Stomach smooth muscle (tissue), 2 donors: ENCODE results near the gene AK3.
"Not testable (repeated sequence)": the region's sequence is repeated elsewhere in the genome, so short reads cannot be mapped to it uniquely, and the experiment has no call there.

Source experiments
- H3K27ac ChIP-seq: one replicate; pipeline ENCODE4 v1.7.0; 2013; ENCODE audit warnings: mild to moderate bottlenecking, low read length, inconsistent platforms
- H3K27me3 ChIP-seq, 2 donors: one replicate each; pipeline ENCODE4 v1.7.0; 2013; ENCODE audit warnings: low read length in 2 of 2; ENCODE audit not compliant: insufficient read depth in 2 of 2, control insufficient read depth in 1 of 2
- H3K36me3 ChIP-seq, 2 donors: one replicate each; pipeline ENCODE4 v1.7.0; 2013; ENCODE audit warnings: low read length in 2 of 2; ENCODE audit not compliant: control insufficient read depth in 2 of 2, insufficient read depth in 2 of 2
- H3K4me1 ChIP-seq: one replicate; pipeline ENCODE4 v1.7.0; 2013; ENCODE audit warnings: low read length; ENCODE audit not compliant: control insufficient read depth, insufficient read depth
- H3K4me3 ChIP-seq, 2 donors: one replicate each; pipeline ENCODE4 v1.7.0; 2013; ENCODE audit warnings: low read length in 2 of 2
- H3K9ac ChIP-seq, 2 donors: one replicate each; pipeline ENCODE4 v1.7.0; 2013; ENCODE audit warnings: low read length in 2 of 2, mild to moderate bottlenecking in 1 of 2
- H3K9me3 ChIP-seq, 2 donors: one replicate each; pipeline ENCODE4 v1.7.0; 2013; ENCODE audit warnings: low read length in 2 of 2; ENCODE audit not compliant: control insufficient read depth in 2 of 2
- donor health status: healthy.
- donor health status: Pancreatic carcinoma.

AK3 gene

DNA sequence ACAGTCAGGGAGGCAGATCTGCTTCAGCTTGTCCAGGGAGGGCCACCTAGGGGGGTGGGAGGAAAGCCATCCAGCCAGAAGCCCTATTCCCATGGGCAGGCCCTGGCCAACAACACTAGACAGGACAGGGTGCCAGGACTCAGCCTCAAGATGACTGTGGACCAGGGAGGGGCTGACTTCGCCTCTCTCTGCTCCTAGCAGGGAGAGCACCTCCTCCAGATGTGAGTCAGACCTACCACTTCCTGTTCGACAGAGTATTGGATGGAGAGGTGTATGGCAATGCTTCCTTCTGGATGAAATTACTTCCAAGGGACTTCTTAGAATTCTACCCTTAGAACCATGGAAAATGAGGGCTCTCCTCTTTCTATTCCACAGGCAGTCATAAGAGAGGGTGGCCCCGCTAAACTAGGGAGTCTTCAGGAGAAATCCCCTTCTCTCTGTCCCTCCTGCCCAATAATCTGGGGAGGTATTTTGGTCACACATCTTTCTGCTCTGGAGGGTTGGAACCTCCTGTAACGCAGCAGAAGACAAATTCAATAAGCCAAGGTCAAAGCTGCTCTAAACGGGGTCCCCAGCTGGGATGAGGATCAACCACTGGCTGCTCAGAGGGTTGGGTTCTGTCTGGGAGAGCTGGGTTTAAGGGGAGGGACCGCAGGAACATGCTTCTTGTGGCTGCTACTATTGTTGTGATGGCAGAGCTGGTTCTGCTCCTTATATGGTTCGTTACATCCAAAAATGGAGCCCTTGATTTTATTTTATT, 28.5 kb upstream of the AK3 start:
- Histone ChIP-seq H3K27ac (no peak overlapping the region), H3K4me3 (no peak overlapping the region), H3K9me3 (no peaks in the 10 kb centered on the region), H3K9ac (no peak overlapping the region), H3K4me1 (peaks cover 3% of the 10 kb centered on the region), H3K36me3 (no peaks in the 10 kb centered on the region), H3K27me3 (peaks cover 0 to 2% of the 10 kb centered on the region in 2 donors)

DNA sequence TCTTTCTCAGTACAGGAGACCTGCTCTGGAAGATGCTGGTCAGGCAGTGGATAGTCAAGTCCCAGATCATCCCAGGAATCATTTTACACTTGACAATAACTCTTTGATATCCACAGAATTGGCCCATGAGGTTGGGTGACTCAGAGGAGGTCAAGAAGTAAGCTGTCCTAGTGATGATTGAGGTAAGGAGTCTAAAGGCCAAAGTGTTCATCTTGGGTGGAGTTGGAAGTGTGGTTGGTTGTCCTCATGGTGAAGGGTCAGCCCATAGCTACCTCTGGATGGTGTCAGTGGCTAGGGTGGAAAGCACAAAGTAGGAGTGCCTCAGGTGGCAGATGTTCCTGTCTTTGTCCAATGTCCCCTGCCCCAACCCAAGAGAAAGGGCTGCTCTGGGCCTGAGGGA, 27.7 kb upstream of the AK3 start:
- H3K36me3 ChIP-seq, result no peaks in the 10 kb centered on the region
- H3K9ac ChIP-seq, result no peak overlapping the region
- H3K27me3 ChIP-seq, result peaks cover 0 to 2% of the 10 kb centered on the region in 2 donors

DNA sequence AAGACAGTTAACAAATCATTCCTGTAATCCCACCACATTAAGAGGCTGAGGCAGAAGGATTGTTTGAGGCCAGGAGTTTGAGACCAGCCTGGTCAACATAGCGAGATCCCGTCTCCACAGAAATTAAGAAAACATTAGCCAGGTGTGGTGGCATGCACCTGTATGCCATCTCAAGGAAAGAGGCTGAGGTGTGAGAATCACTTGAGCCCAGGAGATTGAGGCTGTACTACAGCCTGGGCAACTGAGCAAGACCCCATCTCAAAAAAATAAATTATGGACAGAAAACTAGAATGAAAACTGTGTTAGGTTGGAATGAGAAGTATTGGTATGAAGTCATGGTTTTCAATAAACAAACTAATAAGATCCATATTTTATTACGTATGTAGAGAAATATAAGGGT, 23.0 kb upstream of the AK3 start:
- Histone ChIP-seq H3K9ac (no peak overlapping the region), H3K36me3 (no peaks in the 10 kb centered on the region), H3K4me3 (no peak overlapping the region), H3K4me1 (peaks cover 10% of the 10 kb centered on the region), H3K27ac (no peak overlapping the region), H3K27me3 (peaks cover 0 to 2% of the 10 kb centered on the region in 2 donors), H3K9me3 (no peaks in the 10 kb centered on the region)

More for the DNA sequence above, 27.7 kb upstream of the AK3 start:
- no peak overlapping the region for H3K4me3 ChIP-seq
- H3K4me1 ChIP-seq, result peaks cover under 1% of the 10 kb centered on the region
- H3K9me3 ChIP-seq, result no peaks in the 10 kb centered on the region
- no peak overlapping the region for H3K27ac ChIP-seq

DNA sequence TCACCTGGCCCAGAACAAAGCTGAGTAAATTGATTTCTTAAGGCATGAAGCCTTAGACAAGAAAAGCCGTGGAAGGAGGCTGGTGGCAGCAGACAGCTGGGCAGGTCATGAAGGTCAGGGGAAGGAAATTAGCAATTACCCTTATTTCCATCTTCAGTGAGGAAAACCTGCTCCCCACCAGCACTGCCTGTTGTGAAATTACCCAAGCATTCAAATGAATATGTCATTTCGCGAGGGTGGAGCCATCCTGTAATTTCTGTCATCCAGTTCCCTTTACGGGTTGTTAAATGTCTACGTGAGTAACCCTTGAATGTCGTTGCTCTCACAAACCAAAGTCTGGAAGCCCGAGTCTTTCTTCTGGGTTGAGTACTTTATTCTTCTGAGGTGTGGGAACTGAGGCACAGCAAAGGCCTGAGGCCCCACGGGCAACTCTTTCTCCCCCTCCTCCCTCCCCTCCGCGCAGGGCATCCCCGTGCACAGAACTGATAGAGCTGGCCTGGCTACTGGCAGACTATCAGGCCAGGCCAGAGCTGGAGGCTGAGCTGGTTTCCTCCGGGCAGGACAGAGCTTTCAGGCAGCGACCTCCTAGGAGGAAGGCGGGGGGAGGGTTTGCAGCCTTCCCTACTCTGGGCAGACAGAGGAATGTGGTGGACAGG, 22.0 kb upstream of the AK3 start:
- Histone ChIP-seq H3K9me3 (no peaks in the 10 kb centered on the region), H3K4me3 (peak overlapping the region in 1 of 2 donors; percentile 41), H3K27me3 (no peaks in the 10 kb centered on the region), H3K9ac (no peak overlapping the region), H3K27ac (no peak overlapping the region), H3K36me3 (no peaks in the 10 kb centered on the region), H3K4me1 (peaks cover 10% of the 10 kb centered on the region)

DNA sequence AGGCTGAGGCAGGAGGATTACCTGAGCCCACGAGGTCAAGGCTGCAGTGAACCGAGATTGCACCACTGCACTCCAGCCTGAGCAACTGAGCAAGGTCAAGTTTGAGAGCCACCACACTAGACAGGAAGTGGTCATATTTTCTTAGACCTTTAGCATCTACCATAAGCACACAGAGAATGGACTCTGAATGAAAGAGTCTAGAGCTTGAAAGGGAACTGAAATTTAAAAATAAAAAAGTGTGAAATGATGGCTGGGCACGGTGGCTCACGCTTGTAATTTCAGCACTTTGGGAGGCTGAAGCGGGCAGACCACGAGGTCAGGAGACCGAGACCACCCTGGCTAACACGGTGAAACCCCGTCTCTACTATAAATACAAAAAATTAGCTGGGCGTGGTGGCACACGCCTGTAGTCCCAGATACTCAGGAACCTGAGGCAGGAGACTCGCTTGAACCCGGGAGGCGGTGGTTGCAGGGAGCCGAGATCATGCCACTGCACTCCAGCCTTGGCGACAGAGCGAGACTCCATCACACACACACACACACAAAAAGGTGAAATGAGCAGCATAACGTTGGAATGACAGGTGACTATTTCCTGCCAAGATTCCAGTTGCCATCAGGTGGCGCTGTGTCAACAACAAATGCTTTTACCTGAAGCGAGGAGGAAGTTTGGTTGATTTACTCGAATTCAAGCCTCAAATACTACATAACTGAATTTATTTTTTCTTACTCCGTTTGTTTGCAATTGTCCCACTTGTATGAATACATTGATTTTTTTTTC, 21.3 kb upstream of the AK3 start:
- H3K27me3 ChIP-seq, result no peaks in the 10 kb centered on the region
- peaks cover 10% of the 10 kb centered on the region for H3K4me1 ChIP-seq
- H3K27ac ChIP-seq, result no peak overlapping the region
- H3K9ac ChIP-seq, result no peak overlapping the region
- H3K4me3 ChIP-seq, result peak overlapping the region in 1 of 2 donors; percentile 41
- H3K9me3 ChIP-seq, result no peaks in the 10 kb centered on the region
- no peaks in the 10 kb centered on the region for H3K36me3 ChIP-seq

DNA sequence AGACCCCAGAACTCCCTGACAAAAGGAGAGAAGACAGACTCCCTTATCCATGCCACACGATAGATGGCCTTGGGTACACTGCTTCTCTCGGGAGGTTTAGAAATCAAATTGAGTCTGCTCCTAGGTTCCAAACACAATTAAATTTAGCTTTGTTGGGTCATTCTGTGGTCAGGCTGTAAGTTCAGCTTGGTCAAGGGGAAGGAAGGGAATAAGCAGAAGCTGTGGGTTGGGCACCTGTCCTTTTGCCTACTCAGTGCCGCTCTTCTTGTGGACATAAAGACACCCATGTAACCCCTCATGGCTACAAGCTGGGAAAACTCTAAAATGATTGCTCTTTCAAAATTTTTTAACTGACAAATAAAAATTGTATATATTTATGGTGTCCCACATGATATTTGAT, 19.1 kb upstream of the AK3 start:
- Histone ChIP-seq H3K27me3 (no peaks in the 10 kb centered on the region), H3K36me3 (no peaks in the 10 kb centered on the region), H3K4me3 (no peak overlapping the region), H3K4me1 (peaks cover 10% of the 10 kb centered on the region), H3K9ac (no peak overlapping the region), H3K27ac (no peak overlapping the region), H3K9me3 (no peaks in the 10 kb centered on the region)

DNA sequence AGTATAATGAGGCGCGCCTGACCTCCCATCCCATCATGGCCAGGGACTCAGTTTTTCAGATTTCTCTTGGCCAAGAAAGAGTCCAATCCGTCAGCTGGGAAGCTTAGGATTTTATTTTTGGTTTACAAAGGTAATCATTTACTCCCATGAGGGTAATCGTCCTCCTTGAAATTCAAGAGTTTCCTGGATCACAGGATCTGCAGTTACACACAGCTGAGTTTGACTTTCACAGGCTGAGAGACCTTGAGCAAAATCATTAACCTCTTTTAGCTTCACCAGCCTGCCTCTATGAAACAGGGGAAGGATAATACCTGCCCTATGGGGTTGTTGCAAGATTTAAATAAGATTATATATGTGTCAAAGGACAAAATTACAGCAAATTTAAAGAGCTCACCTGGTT, 15.4 kb upstream of the AK3 start:
- H3K36me3 ChIP-seq, result no peaks in the 10 kb centered on the region
- no peaks in the 10 kb centered on the region for H3K9me3 ChIP-seq
- no peak overlapping the region for H3K27ac ChIP-seq
- no peak overlapping the region for H3K4me3 ChIP-seq
- no peak overlapping the region for H3K9ac ChIP-seq
- H3K27me3 ChIP-seq, result no peaks in the 10 kb centered on the region
- H3K4me1 ChIP-seq, result peaks cover 4% of the 10 kb centered on the region

DNA sequence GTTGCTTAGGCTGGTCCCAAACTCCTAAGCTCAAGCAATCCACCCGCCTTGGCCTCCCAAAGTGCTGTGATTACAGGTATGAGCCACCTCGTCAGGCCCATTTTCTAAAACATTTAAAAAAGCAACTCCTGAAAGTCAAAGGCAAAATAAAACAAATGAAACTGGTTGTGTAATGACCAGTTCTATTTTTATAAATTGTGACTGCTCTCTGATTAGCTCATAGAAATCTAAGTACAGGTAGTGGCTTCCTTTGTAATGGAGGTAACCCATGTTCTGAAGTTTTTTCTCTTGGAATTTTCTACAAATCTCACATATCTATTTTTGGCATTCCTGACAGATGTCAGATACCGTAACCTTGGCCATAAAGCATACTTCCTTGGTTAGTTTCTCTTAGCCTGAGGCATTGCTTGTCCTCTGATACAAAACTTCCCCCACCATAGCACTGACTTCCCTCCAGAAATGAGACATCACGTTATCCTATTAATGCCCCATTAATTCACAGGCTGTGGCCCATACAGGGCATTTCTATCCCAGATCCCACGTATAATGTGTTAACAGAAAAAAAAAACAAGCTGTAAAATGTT, 14.1 kb upstream of the AK3 start:
- H3K27me3 ChIP-seq, result no peaks in the 10 kb centered on the region
- no peaks in the 10 kb centered on the region for H3K9me3 ChIP-seq
- no peak overlapping the region for H3K4me3 ChIP-seq
- no peaks in the 10 kb centered on the region for H3K36me3 ChIP-seq
- H3K9ac ChIP-seq, result no peak overlapping the region
- H3K4me1 ChIP-seq, result peaks cover 4% of the 10 kb centered on the region
- no peak overlapping the region for H3K27ac ChIP-seq

DNA sequence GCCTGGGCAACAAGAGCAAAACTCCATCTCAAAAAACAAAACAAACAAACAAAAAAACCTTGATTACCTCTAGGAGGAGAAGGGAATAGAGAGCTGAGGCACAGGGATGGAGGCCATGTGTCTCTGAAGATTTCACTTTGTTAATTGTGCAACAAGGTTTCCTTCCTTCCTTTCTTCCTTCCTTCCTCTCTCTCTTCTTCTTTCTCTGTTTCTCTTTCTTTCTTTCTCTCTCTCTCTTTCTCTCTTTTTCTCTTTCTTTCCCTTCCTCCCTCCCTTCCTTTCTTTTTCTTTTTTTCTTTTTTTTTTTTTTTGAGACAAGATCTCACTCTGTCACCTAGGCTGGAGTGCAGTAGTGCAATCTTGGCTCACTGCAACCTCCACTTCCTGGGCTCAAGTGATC, 13.5 kb upstream of the AK3 start:
- not testable (repeated sequence) for H3K9me3 ChIP-seq, H3K9ac ChIP-seq, H3K36me3 ChIP-seq, H3K4me1 ChIP-seq, H3K27me3 ChIP-seq, H3K4me3 ChIP-seq, H3K27ac ChIP-seq

DNA sequence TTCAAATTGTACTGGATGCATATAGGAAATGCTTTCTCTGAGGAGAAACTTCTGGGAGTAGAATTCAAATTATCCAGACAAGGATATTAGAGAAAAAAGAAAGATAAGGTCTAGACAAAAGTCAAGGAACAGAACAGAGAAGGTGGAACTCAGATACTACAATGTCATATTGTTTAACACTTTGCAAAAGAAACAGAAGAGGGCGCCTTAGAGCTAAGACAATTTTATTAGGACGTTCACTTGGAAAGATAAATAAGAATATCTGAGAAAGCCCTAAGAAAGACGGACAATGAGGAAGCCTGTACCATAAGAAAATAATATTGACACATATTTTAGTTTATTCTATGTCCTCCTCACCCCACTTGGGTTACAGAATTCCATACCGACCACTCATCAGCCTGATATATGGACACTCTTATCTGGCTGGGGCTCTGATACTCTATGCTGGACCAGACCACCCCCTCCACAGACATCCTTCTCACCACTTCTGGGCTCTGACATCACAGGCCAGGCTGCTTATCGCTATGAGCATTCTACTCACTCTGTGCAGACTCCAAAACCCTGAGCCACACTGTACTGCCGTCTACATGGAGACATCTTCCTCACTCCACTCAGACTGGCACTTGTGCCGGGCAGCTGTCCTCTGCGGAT, 9.1 kb upstream of the AK3 start:
- Histone ChIP-seq H3K27me3 (no peaks in the 10 kb centered on the region), H3K27ac (no peak overlapping the region), H3K36me3 (no peaks in the 10 kb centered on the region), H3K9ac (no peak overlapping the region), H3K4me3 (no peak overlapping the region), H3K9me3 (no peaks in the 10 kb centered on the region), H3K4me1 (no peaks in the 10 kb centered on the region)
